Measurements from ENCODE around the gene KCND3.

The KCND3 gene

GRCh38 chr1:111908011-111908621, 81.4 kb downstream of the KCND3 start:
- no peak for DNase-seq

GRCh38 chr1:111907321-111907720, 82.1 kb downstream of the KCND3 start:
- DNase-seq = no peak

GRCh38 chr1:111906816-111907215, 82.7 kb downstream of the KCND3 start:
- no peak for DNase-seq

GRCh38 chr1:111906111-111906510, 83.4 kb downstream of the KCND3 start:
- DNase-seq = no peak

- no peak for DNase-seq
Observed at GRCh38 chr1:111904478-111905218, 84.8 kb downstream of the KCND3 start.

GRCh38 chr1:111903871-111904449, 85.5 kb downstream of the KCND3 start:
- DNase-seq = no peak

GRCh38 chr1:111903148-111903870, 86.2 kb downstream of the KCND3 start:
- no peak for DNase-seq

- no peak for DNase-seq
Observed at GRCh38 chr1:111895469-111895868, 94.0 kb downstream of the KCND3 start.

- no peak for DNase-seq
Observed at GRCh38 chr1:111895017-111895416, 94.5 kb downstream of the KCND3 start.

GRCh38 chr1:111894497-111894896, 95.0 kb downstream of the KCND3 start:
- no peak for DNase-seq

GRCh38 chr1:111891566-111891965, 97.9 kb downstream of the KCND3 start:
- DNase-seq = no peak

- DNase-seq = no peak
Observed at GRCh38 chr1:111888740-111889376, 100.6 kb downstream of the KCND3 start.

GRCh38 chr1:111887875-111888274, 101.6 kb downstream of the KCND3 start:
- DNase-seq = no peak

- DNase-seq = no peak
Observed at GRCh38 chr1:111887385-111887784, 102.1 kb downstream of the KCND3 start.

GRCh38 chr1:111886741-111887140, 102.7 kb downstream of the KCND3 start:
- no peak for DNase-seq

GRCh38 chr1:111884772-111885443, 104.6 kb downstream of the KCND3 start:
- DNase-seq = no peak

- DNase-seq = no peak
Observed at GRCh38 chr1:111882986-111883560, 106.4 kb downstream of the KCND3 start.

GRCh38 chr1:111882559-111882958, 106.9 kb downstream of the KCND3 start:
- DNase-seq = no peak

- no peak for DNase-seq
Observed at GRCh38 chr1:111880881-111881837, 108.3 kb downstream of the KCND3 start.

GRCh38 chr1:111879081-111879480, 110.4 kb downstream of the KCND3 start:
- DNase-seq = no peak

GRCh38 chr1:111878649-111879048, 110.8 kb downstream of the KCND3 start:
- DNase-seq = no peak

Data from AML-193 (cell line).